Neural cell (in vitro differentiated cells): ENCODE data around the gene ZNF613.

Source experiments
- CTCF ChIP-seq: fragments of 450-650 bp; IDR thresholded peaks from 2 replicates; pipeline ENCODE4 v1.5.1; 2014; ENCODE audit warnings: antibody characterized with exemption, mild to moderate bottlenecking, moderate library complexity; ENCODE audit not compliant: poor library complexity, severe bottlenecking
- EP300 ChIP-seq: fragments of 450-650 bp; conservative IDR thresholded peaks from 2 replicates; pipeline ENCODE4 v1.6.1; 2014; ENCODE audit warnings: antibody characterized with exemption, mild to moderate bottlenecking, moderate library complexity; ENCODE audit not compliant: poor library complexity, severe bottlenecking
- EZH2 ChIP-seq: fragments of 200-600, 300-800 bp; shearing (Covaris generic), sonication (generic); IDR thresholded peaks from 2 replicates; pipeline ENCODE4 v1.6.1; 2014; ENCODE audit warnings: antibody characterized with exemption, low read length, borderline replicate concordance, mild to moderate bottlenecking; ENCODE audit not compliant: insufficient read depth, poor library complexity, severe bottlenecking
- RAD21 ChIP-seq: fragments of 450-650 bp; conservative IDR thresholded peaks from 2 replicates; pipeline ENCODE4 v1.6.1; 2014; ENCODE audit warnings: antibody characterized with exemption, mild to moderate bottlenecking, moderate library complexity

- no peak for TF ChIP-seq CTCF
- TF ChIP-seq EZH2: no peak
- TF ChIP-seq RAD21: no peak
- no peak for TF ChIP-seq EP300
Measured at GRCh38 chr19:51905206-51905605, 22.1 kb upstream of the ZNF613 start.
